Measurements from ENCODE around the gene CCNJ.
A peak's percentile ranks its signal among the peaks of the same experiment; 100 is the strongest.

Gene CCNJ

DNA sequence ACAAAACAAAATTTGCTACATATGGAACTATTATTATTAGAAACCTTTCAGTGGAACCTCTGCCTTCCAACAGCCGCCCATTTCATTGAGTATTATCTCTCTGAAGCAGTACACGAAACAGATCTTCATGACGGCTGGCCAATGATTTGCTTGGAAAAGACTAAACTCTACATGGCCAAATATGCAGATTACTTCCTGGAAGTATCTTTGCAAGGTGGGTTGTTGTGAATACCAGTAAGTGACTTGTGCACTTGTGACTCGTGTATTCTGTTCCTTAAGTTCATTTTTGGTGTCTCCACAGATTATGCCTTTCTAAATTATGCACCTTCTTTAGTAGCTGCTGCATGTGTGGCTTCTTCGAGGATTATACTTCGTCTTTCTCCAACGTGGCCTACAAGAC is 13.4 kb downstream of the CCNJ start:
- DNase-seq (ENCODE audit: low read depth): no peak

DNA sequence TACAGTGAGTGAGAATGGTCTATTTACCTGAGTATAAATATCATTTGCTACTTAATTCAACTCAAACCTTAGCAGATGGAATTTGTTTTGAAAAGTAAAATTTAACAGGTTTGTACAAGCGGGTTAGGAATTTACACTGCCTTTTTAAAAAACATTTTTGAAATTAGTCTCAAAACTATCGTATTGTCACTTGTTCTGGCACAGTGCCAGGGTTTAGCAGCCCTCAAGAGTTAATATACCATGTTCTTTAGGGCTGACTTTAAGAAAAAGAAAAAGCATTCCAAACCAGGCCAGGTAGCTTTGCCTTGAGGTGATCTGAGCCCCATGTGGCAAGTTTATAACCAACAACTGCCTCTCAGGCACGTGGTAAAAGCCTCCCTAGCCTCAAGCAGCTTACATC is 17.8 kb downstream of the CCNJ start:
- DNase-seq (ENCODE audit: low read depth): no peak

DNA sequence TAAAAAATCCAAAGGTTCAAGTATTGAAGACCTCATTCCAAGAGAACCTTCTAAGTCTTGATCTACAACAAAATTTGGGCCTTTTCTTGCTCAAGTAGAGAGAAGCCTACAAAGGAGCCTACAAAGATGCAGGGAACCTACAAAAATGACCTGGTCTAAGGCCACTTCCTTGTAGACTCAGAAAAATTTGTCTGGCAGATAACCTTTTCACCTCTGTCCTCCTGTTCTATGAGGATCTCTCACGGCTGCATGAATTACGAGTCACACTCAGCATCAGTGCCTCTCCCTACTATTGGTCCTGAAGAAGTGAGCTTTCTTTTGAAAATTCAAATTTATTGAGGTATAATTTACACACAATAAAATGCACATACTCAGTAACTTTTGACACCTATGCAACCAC is 29.3 kb downstream of the CCNJ start:
- no peak for DNase-seq (ENCODE audit: low read depth)

DNA sequence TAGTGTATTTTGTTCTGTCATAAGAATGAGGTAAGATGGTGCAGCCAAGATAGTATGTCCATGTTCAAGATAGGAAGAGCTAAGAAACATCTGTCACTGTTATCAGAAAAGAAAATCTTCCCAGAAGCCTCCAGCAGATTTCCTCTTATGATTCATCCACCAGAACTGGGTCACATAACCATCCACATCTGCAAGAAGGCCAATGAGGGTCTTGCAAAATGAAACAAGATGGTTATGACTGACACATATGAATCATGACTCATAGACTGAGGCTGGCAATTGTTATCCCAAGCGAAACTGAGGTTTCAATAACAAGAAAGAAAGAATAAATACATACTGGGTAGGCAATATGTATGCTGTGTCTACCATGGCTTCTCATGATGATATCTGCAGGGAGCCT is 30.3 kb downstream of the CCNJ start:
- DNase-seq (ENCODE audit: low read depth): peak; percentile 85

DNA sequence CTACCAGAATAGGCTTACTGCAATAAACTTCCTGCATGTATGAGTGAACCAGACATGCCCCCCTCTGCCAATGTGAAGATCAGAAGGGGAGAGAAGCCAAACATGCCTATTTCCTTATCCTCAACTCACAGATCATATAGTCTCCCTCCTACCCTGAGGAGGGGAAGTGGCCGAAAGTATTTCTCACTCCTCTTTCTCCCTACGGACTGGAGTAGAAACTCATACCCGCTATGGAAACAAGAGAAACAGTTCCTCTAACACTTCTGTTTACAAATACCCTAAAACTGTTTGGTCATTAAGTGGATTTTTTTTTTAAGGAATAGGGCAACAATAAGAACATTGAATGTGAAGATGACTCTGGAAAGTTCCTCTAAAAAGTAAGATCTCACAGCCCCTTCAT is 31.4 kb downstream of the CCNJ start:
- DNase-seq (ENCODE audit: low read depth): no peak

DNA sequence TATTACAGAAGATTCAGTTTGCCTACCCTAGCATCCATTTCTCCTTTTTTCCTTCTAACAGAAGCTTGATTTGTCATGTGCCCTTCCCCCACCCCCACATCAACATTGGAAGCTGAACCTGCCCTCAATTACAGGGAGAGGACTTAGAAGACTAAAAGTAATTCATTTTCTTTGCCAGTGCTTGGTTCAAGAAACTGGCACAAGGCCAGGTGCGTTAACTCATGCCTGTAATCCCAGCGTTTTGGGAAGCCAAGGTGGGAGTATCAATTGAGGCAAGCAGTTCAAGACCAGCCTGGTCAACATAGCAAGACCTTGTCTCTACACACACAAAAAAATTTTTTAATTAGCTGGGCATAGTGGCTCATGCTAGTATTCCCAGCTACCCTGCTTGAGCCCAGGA is 32.6 kb downstream of the CCNJ start:
- no peak for DNase-seq (ENCODE audit: low read depth)

DNA sequence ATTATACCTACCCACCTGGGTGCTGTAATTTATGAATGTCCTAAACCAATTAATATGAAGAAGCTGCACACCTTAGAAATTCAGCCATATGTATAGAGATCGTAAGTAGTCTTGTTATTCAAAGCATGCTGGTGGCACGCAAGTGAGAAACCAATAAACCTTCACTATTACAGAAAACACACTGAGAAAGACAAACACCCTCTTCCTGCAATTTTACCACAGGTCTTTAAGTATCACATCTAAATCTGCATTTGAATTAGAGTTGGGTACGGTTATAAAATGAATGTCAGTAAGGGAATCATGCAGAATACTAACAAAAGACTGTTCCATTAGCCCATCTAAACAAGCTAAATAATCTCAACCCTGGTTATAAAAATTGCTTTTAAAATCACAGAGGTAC is 33.8 kb downstream of the CCNJ start:
- DNase-seq (ENCODE audit: low read depth): no peak

DNA sequence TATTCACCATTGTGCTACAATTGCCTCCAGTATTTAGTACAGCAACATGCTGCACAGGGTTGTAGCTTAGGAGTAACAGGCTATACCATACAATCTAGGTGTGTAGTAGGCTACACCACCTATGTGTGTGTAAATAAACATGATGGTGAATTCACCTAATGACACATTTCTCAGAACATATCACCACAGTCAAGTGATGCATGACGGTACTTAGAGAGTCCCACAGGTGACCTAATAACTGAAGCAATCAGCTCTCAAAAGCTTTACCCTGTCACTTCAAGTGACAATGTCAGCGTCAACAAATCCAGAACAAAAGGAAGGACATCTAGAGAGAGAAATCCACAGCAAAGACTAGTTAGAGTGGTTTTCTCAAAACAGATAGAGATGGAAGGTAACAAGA is 38.8 kb downstream of the CCNJ start:
- no peak for DNase-seq (ENCODE audit: low read depth)

DNA sequence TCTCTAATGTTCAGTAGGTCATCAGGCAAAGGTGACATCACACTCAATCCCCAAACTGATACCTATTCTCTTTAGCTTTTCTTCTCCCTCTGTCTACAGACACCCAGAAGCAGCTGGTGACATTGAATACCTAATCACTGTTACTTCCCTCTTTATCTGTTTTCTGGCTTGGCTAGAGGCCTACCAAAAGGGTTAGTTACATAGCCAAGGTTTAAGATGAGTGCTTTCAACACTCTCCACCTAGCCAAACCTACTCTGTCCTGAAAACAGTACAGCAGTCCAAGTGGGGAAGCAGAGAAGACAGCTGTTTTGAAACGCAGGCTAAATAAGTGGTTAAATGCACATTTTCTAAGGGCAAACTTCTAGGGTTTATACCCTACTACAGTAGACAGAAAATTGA is 39.4 kb downstream of the CCNJ start:
- no peak for DNase-seq (ENCODE audit: low read depth)

DNA sequence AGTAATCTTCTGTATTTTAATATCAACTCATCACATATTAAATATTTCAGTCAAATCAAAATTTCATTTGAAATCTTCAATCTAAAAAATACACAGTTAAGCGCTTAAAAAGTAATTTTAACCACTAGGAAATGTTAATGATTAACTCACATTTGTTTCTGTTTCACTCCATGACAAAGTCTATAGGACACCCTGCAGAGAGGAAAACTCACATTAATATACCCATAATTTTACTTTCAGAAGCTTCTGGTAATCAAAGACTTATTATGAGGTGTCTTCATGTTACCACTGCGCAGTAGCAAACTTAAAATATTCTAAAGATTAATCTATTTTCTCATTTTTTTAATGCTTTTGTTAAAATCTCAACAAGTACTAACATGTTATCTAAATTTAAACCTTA is 45.7 kb downstream of the CCNJ start:
- DNase-seq (ENCODE audit: low read depth): no peak

DNA sequence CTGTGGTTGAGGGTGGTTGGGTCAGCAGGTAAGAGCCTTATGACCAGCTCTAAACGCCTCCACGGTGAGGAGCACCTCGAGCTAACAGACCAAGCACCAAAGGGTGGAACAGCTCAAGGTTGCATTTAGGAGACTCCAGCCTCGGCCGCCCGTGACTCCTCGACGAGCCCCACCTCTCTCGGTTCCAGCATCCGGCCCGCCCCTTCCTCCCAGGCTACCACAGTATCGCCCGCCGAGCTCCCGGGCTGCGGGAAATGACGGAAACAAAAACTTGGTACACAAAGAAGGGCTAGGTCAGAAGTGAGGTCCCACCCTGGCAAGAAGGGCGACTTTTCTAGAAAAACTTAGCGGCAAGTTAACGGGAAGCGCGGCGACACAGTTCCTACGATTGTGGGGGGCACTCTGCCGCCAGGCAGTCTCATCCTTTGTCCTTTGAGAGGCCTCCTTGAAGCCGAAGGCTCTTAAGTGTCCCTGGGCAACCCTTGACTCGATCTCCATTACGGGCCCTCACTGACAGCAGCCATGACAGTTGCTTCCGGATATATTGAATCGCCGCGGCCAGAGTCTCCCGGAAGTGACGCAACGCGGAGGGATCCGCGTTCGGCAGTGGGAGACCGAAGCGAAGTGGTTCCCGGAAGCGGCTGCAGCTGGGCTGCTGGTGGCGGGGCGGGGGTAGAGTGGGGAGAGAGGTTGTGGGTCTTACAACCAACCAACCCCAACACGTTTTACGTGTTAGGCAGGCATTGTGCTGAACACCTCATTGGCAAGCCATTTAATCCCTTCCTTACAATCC is 46.5 kb downstream of the CCNJ start:
- DNase-seq (ENCODE audit: low read depth): peak; percentile 84

DNA sequence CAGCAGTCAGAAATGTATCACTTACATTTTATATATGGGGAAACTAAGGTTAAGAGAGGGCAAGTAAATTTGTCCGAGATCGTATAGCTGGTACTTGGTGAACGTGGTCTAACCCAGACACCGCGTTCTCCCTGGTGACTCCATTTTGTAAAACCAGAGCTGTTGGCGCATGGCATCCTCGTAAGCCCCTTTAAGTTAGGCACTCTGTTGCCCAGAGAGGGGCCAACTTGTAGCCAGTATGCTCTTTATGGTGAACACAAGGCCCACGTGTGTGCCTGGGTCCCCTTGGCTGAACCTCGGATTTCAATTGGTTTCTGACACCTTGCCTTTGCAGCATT is 47.0 kb downstream of the CCNJ start:
- no peak for DNase-seq (ENCODE audit: low read depth)

DNA sequence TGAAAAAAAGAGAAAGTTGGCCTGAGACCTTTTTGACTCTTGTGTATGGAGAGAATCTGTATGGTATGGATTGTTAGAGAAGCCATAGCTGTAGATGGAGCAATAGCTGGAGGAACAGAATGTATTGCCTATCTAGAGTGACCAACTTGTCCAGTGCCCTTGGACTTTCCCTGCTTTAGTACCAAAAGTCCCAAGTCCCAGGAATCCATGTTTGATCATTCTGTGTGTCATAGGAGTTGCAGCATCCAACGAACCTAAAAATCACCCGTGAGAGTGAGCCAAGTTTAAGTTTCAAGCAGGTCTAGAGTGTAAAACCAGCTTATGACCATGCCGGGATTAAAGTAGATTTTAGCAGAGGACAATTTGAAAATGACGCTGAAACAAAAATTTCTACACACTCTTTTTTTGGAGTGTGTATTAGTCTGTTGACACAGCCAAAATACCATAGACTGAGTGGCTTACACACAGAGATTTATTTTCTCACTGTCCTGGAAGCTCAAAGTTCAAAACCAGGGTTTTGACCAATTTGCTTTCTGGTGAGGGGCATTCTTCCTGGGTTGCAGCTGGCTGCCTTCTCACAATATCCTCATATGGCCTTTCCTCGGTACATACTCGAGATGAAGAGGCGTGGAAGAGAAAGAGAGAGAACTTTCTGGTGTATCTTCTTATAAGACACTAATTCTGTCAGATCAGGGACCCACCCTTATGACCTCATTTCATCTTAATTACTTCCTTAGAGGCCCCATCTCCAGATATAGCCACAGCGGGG is 49.8 kb downstream of the CCNJ start:
- DNase-seq (ENCODE audit: low read depth): no peak

DNA sequence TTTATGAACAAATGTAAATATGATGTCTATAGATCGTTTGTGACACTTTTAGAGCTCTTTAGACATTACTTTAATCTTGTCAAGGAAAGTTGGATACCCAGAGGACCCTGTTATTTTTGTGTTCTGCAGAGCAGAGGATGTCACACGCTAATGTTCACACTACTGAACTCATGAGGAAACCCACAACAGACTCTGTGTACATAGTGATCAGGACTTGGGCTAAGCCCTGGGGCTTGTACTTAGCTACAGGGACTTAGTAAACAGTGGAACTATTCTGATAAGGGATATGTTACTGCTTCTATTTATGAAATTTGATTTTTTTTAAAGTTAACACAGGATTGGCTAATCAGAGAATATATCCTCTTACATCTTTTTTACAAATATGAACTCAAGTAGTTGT is 50.6 kb downstream of the CCNJ start:
- DNase-seq (ENCODE audit: low read depth): no peak

DNA sequence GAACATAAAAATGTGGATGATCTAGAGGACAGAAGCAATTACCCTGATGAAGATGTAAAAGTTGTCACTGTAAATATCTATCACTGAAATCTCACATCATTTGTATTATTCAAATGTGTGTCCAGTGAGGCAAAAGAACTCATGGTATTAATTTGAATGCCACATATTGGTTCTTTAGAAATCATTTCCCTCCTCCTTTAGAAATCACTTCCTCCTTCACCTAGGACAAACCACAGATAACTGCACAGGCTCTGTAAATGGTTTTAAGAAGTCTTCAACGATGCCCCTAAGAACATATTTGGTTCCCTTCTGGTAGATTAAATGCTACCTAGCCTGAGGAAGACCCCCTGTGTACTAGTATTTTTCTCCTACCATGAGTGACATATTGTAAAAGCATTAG is 53.6 kb downstream of the CCNJ start:
- no peak for DNase-seq (ENCODE audit: low read depth)

DNA sequence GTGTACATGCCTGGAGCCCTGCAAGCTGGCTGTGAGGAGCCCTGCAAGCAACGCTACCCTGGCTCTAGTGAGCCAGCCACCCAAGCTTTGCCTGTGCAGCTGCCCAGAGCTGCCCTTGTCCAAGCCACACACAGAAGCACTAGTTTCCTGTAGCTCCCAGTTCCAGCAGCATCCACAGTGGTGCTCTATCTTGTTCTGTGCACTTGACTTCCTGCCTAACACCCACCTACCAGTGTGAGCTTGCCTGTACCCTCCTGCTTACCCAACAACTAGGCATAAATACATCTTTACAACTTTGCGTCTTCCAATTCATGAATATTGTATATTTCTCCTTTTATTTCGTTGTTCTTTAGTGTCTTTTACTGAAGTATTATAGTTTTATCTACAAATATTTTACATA is 54.5 kb downstream of the CCNJ start:
- DNase-seq (ENCODE audit: low read depth): no peak

DNA sequence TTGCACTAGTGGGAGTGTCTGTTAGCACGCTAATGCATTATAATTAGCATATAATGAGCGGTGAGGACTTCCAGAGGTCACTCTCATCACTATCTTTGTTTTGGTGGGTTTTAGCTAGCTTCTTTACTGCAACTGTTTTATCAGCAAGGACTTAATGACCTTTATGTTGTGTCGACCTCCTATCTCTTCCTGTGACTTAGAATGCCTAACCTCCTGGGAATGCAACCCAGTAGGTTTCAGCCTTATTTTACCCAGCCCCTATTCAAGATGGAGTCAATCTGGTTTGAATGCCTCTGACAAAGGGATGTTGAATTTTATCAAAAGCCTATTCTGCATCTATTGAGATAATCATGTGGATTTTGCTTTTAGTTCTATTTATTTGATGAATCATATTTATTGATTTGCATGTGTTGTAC is 64.2 kb downstream of the CCNJ start:
- DNase-seq (ENCODE audit: low read depth): no peak
